Measurements from ENCODE around the gene WNK1. TPM values are rescaled to one million over a fixed set of nuclear protein-coding genes. Genes with fewer than 3 reads are reported as not detected.

The WNK1 gene
- total RNA-seq, 4 donors from 2014 or later = 79.2 to 169 (median 92.1) TPM

DNA sequence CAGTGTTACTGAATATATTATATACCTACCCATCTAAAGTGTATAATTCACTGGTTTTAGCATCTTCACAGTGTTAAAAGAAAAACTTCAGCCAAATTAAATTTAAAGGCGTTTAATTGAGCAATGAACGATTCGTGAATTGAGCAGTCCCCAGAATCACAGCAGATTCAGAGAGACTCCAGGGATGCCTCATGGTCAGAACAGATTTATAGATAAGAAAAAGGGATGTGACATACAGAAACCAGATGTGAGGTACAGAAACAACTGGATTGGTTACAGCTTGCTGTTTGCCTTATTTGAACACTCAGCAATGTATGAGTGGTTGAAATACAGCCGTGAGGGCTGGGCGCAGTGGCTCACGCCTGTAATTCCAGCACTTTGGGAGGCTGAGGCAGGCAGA is 84.6 kb downstream of the WNK1 start:
- no peaks in the 10 kb centered on the region for H3K27me3 ChIP-seq
- 73 to 94% methylated on average over 3 to 6 of the region's 6 CpGs for WGBS, 2 donors (ENCODE audit: low coverage in 1 of 2)
- H3K4me3 ChIP-seq = no peak overlapping the region
- peaks cover 0 to 12% (median 0%) of the 10 kb centered on the region in 4 donors for H3K4me1 ChIP-seq
- no peak for DNase-seq
- H3K27ac ChIP-seq = no peak overlapping the region
- TF ChIP-seq POLR2A (IDR thresholded peaks at IDR 0.05) (no peak), POLR2AphosphoS5 (IDR thresholded peaks at IDR 0.05) (no peak), CTCF (IDR thresholded peaks at IDR 0.05) (no peak), EP300 (IDR thresholded peaks at IDR 0.05; ENCODE audit: low read depth) (no peak)
- H3K9me3 ChIP-seq = no peaks in the 10 kb centered on the region
- in situ Hi-C loops (cut with MboI; ENCODE audit: low pct_ligation_motif_present in 1 of 4, low pct_unique_long_range_greater_than_20kb in 1 of 4, low sequenced_read_pairs in 3 of 4) = no loop called here
- H3K36me3 ChIP-seq = peaks cover 0 to 6% (median 0%) of the 10 kb centered on the region in 4 donors
- intact Hi-C loops (cut with DNase I; ENCODE audit: low total_unique reads) = no loop called here

- Histone ChIP-seq H3K4me3 (no peak overlapping the region), H3K9me3 (no peaks in the 10 kb centered on the region), H3K4me1 (peaks cover 0 to 12% (median 0%) of the 10 kb centered on the region in 4 donors), H3K27me3 (no peaks in the 10 kb centered on the region), H3K27ac (no peak overlapping the region), H3K36me3 (peaks cover 0 to 6% (median 0%) of the 10 kb centered on the region in 4 donors)
- DNase-seq = no peak
- TF ChIP-seq POLR2A (IDR thresholded peaks at IDR 0.05) (no peak), EP300 (IDR thresholded peaks at IDR 0.05; ENCODE audit: low read depth) (no peak), POLR2AphosphoS5 (IDR thresholded peaks at IDR 0.05) (no peak), CTCF (IDR thresholded peaks at IDR 0.05) (no peak)
- WGBS, 2 donors (ENCODE audit: low coverage in 1 of 2) = 30 to 61% methylated on average over 2 of the region's 2 CpGs
- in situ Hi-C loops (cut with MboI; ENCODE audit: low pct_ligation_motif_present in 1 of 4, low pct_unique_long_range_greater_than_20kb in 1 of 4, low sequenced_read_pairs in 3 of 4) (no loop called here), intact Hi-C loops (cut with DNase I; ENCODE audit: low total_unique reads) (no loop called here)
Observed at GRCh38 chr12:837548-837947, 85.2 kb downstream of the WNK1 start.

DNA sequence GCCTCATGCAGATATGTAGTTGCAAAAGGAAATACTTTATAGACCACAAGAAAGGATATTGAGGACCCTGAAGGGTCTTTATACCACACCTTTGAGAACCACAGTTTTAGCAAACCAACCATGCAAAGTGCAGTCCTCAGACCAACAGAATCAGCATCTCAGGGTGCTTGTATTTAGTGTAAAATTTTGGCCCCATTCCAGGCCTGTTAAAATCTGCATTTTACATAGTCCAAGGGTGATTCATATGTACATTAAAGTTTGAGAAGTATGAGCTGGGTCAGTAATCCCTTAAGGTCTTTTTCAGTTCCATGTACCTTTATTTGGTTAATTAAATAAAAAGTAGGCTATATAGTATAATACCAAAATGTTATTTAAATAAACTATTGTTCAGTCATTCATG is 91.2 kb downstream of the WNK1 start:
- intact Hi-C loops (cut with DNase I; ENCODE audit: low total_unique reads) = no loop called here
- no peaks in the 10 kb centered on the region for H3K36me3 ChIP-seq
- no peak for DNase-seq
- no peak overlapping the region for H3K27ac ChIP-seq
- H3K9me3 ChIP-seq = no peaks in the 10 kb centered on the region
- no peaks in the 10 kb centered on the region for H3K4me1 ChIP-seq
- no peak overlapping the region for H3K4me3 ChIP-seq
- no peaks in the 10 kb centered on the region for H3K27me3 ChIP-seq
- TF ChIP-seq CTCF (IDR thresholded peaks at IDR 0.05) (no peak), EP300 (IDR thresholded peaks at IDR 0.05; ENCODE audit: low read depth) (no peak), POLR2AphosphoS5 (IDR thresholded peaks at IDR 0.05) (no peak), POLR2A (IDR thresholded peaks at IDR 0.05) (no peak)
- in situ Hi-C loops (cut with MboI; ENCODE audit: low pct_ligation_motif_present in 1 of 4, low pct_unique_long_range_greater_than_20kb in 1 of 4, low sequenced_read_pairs in 3 of 4) = no loop called here

DNA sequence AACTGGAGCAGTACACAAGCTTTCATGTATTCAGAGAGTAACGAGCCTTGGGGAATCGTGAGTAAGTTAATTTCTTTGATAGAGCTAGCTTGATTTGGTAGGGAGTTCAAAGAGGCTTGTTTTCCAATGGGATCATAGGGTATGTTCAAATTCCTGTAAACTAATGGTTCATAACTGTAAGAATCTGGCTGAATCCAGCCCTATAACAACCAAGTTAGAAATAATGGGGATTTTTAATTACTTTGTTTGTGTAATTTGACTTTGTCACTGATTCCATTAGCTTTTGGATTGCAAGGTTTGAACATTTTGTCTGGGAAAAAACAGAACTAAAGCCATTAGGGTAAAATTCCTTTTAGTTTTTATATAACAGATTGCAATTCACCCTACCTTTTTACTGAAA is 94.0 kb downstream of the WNK1 start:
- TF ChIP-seq POLR2AphosphoS5 (IDR thresholded peaks at IDR 0.05) (no peak), CTCF (IDR thresholded peaks at IDR 0.05) (no peak), POLR2A (IDR thresholded peaks at IDR 0.05) (no peak), EP300 (IDR thresholded peaks at IDR 0.05; ENCODE audit: low read depth) (no peak)
- Histone ChIP-seq H3K27me3 (no peaks in the 10 kb centered on the region), H3K9me3 (no peaks in the 10 kb centered on the region), H3K27ac (no peak overlapping the region), H3K4me3 (no peak overlapping the region), H3K4me1 (peaks cover 0 to 5% (median 4%) of the 10 kb centered on the region in 4 donors), H3K36me3 (no peaks in the 10 kb centered on the region)
- in situ Hi-C loops (cut with MboI; ENCODE audit: low pct_ligation_motif_present in 1 of 4, low pct_unique_long_range_greater_than_20kb in 1 of 4, low sequenced_read_pairs in 3 of 4) (no loop called here), intact Hi-C loops (cut with DNase I; ENCODE audit: low total_unique reads) (no loop called here)
- DNase-seq = no peak
- WGBS, 2 donors (ENCODE audit: low coverage in 1 of 2) = 92 to 95% methylated on average over 2 of the region's 2 CpGs

Data from transverse colon (tissue), 4 donors.